ENCODE results near the gene LRP10.

- no peak for TF ChIP-seq SPI1 (IDR thresholded peaks at IDR 0.05; ENCODE audit: low read depth, low read length)
- no peak for TF ChIP-seq TAF1 (IDR thresholded peaks at IDR 0.05; ENCODE audit: low read depth, low read length)
- TF ChIP-seq POLR2AphosphoS5 (IDR thresholded peaks at IDR 0.05; ENCODE audit: low read depth, low read length) = no peak
- no peak for TF ChIP-seq POLR2A (IDR thresholded peaks at IDR 0.05; ENCODE audit: low read depth, low read length)
- no peak for TF ChIP-seq PAX5 (IDR thresholded peaks at IDR 0.05; ENCODE audit: insufficient read depth, low read length, severe bottlenecking)
Measured at GRCh38 chr14:22908601-22909000, 37.1 kb downstream of the LRP10 start.
